ENCODE data around the gene HSP90B1.
A peak's percentile ranks its signal among the peaks of the same experiment; 100 is the strongest.

Gene HSP90B1

DNA sequence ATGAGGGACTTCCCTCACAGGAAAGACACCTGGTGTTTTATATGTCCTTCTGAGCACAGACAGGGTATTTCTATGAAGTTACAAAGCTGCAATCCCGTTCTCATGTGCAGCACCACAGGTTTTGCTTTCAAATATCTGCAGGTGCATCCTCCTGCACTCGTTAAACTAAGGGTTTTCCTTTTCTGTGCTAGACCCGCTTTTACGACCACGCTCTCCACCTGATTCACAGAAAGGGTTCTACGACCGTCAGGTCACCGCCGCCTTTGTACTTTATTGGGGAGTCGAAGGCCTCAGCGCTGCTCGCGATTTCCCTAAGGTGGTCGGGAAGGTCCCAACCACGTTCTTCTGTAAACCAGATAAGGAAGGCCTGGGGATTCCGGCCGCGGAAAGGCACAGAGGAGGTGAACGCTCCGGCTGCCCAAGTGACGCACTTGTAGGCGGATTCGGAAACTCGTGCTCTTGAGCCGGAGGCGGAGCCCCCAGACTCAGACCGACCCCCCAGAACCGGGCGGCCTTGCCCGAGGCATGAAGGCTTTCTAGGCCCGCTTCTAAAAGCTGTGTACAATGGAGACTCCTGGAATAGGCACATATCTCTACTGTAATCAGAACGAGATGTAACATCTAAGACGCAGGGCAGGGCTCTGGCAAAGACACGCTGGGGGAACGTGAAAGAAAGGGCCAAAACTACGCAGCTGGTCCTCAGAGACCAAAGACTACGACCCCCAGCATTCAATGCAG is 995 bp upstream of the HSP90B1 start:
- H3K4me3 ChIP-seq (ENCODE audit: low read depth, low read length), result peak overlapping the region; percentile 69
- CTCF ChIA-PET, result interaction anchor here (1.0 to 1.2 kb wide), 2 partner anchors 11 to 45 kb away, joined by 3 to 4 read pairs; no protein-coding TSS in a partner anchor
- peaks cover 11 to 34% of the 10 kb centered on the region in 2 experiments for H3K36me3 ChIP-seq (ENCODE audit: control insufficient read depth in 2 of 2, insufficient read depth in 1 of 2, low read length in 2 of 2)
- peaks cover 10% of the 10 kb centered on the region for H3K4me1 ChIP-seq (ENCODE audit: control insufficient read depth, insufficient read depth, low read length)
- H3K27ac ChIP-seq (ENCODE audit: extremely low read depth, low read depth, low read length), result peak overlapping the region; percentile 74
- POLR2A ChIA-PET, result interaction anchor here (0.6 to 2.7 kb wide), 31 partner anchors 12 to 1174 kb away, joined by 3 to 49 read pairs (median 5); partner anchors contain the start of genes HCFC2, NFYB, NT5DC3 and TDG
- H3K9me3 ChIP-seq (ENCODE audit: control insufficient read depth, insufficient read depth, low read depth, low read length), result no peaks in the 10 kb centered on the region
- peak; percentile 49 for TF ChIP-seq ZFHX2 (tag by site-specific recombination; conservative IDR thresholded peaks at IDR 0.05)
- 0 out of 2 replicates have a peak, but pooled peaks have one; percentile 36 for TF ChIP-seq PRDM1 (tag by site-specific recombination; IDR thresholded peaks at IDR 0.05)
- peak; percentile 68; the same call in 1 of the 2 replicates for TF ChIP-seq ZSCAN30 (tag by site-specific recombination; IDR thresholded peaks at IDR 0.05)
- TF ChIP-seq KLF9 (tag by site-specific recombination; IDR thresholded peaks at IDR 0.05; ENCODE audit: low read depth), result peak; percentile 15; the same call in 1 of the 2 replicates
- no peak for TF ChIP-seq ZNF311 (tag by site-specific recombination; IDR thresholded peaks at IDR 0.05; ENCODE audit: borderline replicate concordance)
- TF ChIP-seq, protein P1, sequence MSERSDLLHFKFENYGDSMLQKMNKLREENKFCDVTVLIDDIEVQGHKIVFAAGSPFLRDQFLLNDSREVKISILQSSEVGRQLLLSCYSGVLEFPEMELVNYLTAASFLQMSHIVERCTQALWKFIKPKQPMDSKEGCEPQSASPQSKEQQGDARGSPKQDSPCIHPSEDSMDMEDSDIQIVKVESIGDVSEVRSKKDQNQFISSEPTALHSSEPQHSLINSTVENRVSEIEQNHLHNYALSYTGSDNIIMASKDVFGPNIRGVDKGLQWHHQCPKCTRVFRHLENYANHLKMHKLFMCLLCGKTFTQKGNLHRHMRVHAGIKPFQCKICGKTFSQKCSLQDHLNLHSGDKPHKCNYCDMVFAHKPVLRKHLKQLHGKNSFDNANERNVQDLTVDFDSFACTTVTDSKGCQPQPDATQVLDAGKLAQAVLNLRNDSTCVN (tag by site-specific recombination; optimal IDR thresholded peaks at IDR 0.05), result peak; percentile 29
- peak; percentile 48; the same call in 1 of the 2 replicates for TF ChIP-seq MZF1 (tag by site-specific recombination; IDR thresholded peaks at IDR 0.05; ENCODE audit: borderline replicate concordance)
- TF ChIP-seq ZFP41 (tag by site-specific recombination; IDR thresholded peaks at IDR 0.05; ENCODE audit: borderline replicate concordance), result no peak
- no peak for TF ChIP-seq ZNF473 (tag by site-specific recombination; IDR thresholded peaks at IDR 0.05)
- TF ChIP-seq, protein P2, sequence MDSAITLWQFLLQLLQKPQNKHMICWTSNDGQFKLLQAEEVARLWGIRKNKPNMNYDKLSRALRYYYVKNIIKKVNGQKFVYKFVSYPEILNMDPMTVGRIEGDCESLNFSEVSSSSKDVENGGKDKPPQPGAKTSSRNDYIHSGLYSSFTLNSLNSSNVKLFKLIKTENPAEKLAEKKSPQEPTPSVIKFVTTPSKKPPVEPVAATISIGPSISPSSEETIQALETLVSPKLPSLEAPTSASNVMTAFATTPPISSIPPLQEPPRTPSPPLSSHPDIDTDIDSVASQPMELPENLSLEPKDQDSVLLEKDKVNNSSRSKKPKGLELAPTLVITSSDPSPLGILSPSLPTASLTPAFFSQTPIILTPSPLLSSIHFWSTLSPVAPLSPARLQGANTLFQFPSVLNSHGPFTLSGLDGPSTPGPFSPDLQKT (IDR thresholded peaks at IDR 0.05; ENCODE audit: borderline replicate concordance, low read depth, low read length), result no peak
- peak; percentile 98 for TF ChIP-seq ZNF335 (tag by site-specific recombination; conservative IDR thresholded peaks at IDR 0.05)
- TF ChIP-seq ZBTB48 (tag by site-specific recombination; IDR thresholded peaks at IDR 0.05), result peak; percentile 75
- TF ChIP-seq GLIS2 (tag by site-specific recombination; IDR thresholded peaks at IDR 0.05), result peak; percentile 70
- peak; percentile 28; the same call in 1 of the 2 replicates for TF ChIP-seq ZSCAN23 (tag by site-specific recombination; IDR thresholded peaks at IDR 0.05)
- TF ChIP-seq KLF16 (tag by site-specific recombination; IDR thresholded peaks at IDR 0.05), result peak; percentile 70; the same call in 1 of the 2 replicates
- TF ChIP-seq, protein P3, sequence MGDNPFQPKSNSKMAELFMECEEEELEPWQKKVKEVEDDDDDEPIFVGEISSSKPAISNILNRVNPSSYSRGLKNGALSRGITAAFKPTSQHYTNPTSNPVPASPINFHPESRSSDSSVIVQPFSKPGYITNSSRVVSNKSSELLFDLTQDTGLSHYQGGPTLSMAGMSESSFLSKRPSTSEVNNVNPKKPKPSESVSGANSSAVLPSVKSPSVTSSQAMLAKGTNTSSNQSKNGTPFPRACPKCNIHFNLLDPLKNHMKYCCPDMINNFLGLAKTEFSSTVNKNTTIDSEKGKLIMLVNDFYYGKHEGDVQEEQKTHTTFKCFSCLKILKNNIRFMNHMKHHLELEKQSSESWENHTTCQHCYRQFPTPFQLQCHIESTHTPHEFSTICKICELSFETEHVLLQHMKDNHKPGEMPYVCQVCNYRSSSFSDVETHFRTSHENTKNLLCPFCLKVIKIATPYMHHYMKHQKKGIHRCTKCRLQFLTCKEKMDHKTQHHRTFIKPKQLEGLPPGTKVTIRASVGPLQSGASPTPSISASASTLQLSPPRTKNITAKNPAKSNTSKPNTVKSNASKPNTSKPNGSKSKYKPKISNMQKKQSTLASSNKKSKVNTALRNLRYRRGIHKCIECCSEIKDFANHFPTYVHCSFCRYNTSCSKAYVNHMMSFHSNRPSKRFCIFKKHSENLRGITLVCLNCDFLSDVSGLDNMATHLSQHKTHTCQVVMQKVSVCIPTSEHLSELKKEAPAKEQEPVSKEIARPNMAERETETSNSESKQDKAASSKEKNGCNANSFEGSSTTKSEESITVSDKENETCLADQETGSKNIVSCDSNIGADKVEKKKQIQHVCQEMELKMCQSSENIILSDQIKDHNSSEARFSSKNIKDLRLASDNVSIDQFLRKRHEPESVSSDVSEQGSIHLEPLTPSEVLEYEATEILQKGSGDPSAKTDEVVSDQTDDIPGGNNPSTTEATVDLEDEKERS (tag by site-specific recombination; IDR thresholded peaks at IDR 0.05), result no peak
- no peak for TF ChIP-seq ZNF140 (tag by site-specific recombination; IDR thresholded peaks at IDR 0.05)
- TF ChIP-seq ZNF157 (tag by site-specific recombination; IDR thresholded peaks at IDR 0.05), result no peak
- no peak for TF ChIP-seq ZNF596 (tag by site-specific recombination; IDR thresholded peaks at IDR 0.05)
- TF ChIP-seq, protein P4, sequence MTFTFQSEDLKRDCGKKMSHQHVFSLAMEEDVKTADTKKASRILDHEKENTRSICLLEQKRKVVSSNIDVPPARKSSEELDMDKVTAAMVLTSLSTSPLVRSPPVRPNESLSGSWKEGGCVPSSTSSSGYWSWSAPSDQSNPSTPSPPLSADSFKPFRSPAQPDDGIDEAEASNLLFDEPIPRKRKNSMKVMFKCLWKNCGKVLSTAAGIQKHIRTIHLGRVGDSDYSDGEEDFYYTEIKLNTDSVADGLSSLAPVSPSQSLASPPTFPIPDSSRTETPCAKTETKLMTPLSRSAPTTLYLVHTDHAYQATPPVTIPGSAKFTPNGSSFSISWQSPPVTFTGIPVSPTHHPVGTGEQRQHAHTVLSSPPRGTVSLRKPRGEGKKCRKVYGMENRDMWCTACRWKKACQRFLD (tag by site-specific recombination; IDR thresholded peaks at IDR 0.05), result no peak
- TF ChIP-seq SP3 (tag by site-specific recombination; IDR thresholded peaks at IDR 0.05), result peak; percentile 13
- TF ChIP-seq, protein P5, sequence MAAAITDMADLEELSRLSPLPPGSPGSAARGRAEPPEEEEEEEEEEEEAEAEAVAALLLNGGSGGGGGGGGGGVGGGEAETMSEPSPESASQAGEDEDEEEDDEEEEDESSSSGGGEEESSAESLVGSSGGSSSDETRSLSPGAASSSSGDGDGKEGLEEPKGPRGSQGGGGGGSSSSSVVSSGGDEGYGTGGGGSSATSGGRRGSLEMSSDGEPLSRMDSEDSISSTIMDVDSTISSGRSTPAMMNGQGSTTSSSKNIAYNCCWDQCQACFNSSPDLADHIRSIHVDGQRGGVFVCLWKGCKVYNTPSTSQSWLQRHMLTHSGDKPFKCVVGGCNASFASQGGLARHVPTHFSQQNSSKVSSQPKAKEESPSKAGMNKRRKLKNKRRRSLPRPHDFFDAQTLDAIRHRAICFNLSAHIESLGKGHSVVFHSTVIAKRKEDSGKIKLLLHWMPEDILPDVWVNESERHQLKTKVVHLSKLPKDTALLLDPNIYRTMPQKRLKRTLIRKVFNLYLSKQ (tag by site-specific recombination; IDR thresholded peaks at IDR 0.05; ENCODE audit: borderline replicate concordance), result no peak
- 0 out of 2 replicates have a peak, but pooled peaks have one; percentile 50 for TF ChIP-seq REPIN1 (tag by site-specific recombination; IDR thresholded peaks at IDR 0.05; ENCODE audit: low read depth)
- no peak for TF ChIP-seq ZNF561 (tag by site-specific recombination; IDR thresholded peaks at IDR 0.05; ENCODE audit: borderline replicate concordance)
- peak; percentile 87; the same call in 1 of the 2 replicates for TF ChIP-seq ZNF501 (tag by site-specific recombination; IDR thresholded peaks at IDR 0.05)
- peak; percentile 65 for TF ChIP-seq ZNF600 (tag by site-specific recombination; IDR thresholded peaks at IDR 0.05)
- no peak for TF ChIP-seq ZNF768 (tag by site-specific recombination; IDR thresholded peaks at IDR 0.05)
